GM12865 (cell line): ENCODE data around the gene NTRK3.

Source experiments
- DNase-seq: peaks from one replicate; pipeline ENCODE4 v3.0.0; 2010; ENCODE audit warnings: low read depth
- H3K4me3 ChIP-seq: 2 replicates; pipeline ENCODE4 v1.5.1; 2011; ENCODE audit warnings: mild to moderate bottlenecking, low read depth, low read length, control low read depth
- CTCF ChIP-seq: IDR thresholded peaks from 2 replicates; pipeline ENCODE4 v1.5.1; 2011; ENCODE audit warnings: low read length, control low read depth, low read depth, inconsistent platforms; ENCODE audit not compliant: insufficient read depth; ENCODE audit errors: missing control alignments

The NTRK3 gene

GRCh38 chr15:87929841-87930240 is 326.7 kb downstream of the NTRK3 start:
- no peak overlapping the region for H3K4me3 ChIP-seq
- no peak for DNase-seq
- no peak for TF ChIP-seq CTCF

GRCh38 chr15:87924433-87924832 is 332.1 kb downstream of the NTRK3 start:
- no peak overlapping the region for H3K4me3 ChIP-seq

GRCh38 chr15:87919064-87919463 is 337.5 kb downstream of the NTRK3 start:
- no peak for TF ChIP-seq CTCF
- no peak overlapping the region for H3K4me3 ChIP-seq

More at GRCh38 chr15:87924433-87924832, 332.1 kb downstream of the NTRK3 start:
- DNase-seq = no peak
- no peak for TF ChIP-seq CTCF

GRCh38 chr15:87917480-87917879 is 339.1 kb downstream of the NTRK3 start:
- H3K4me3 ChIP-seq = no peak overlapping the region
- TF ChIP-seq CTCF = no peak
- DNase-seq = no peak

More at GRCh38 chr15:87919064-87919463, 337.5 kb downstream of the NTRK3 start:
- no peak for DNase-seq

GRCh38 chr15:87916208-87916607 is 340.3 kb downstream of the NTRK3 start:
- no peak overlapping the region for H3K4me3 ChIP-seq
- no peak for DNase-seq
- no peak for TF ChIP-seq CTCF

- no peak overlapping the region for H3K4me3 ChIP-seq
- no peak for TF ChIP-seq CTCF
- DNase-seq = no peak
These were observed 346.2 kb downstream of the NTRK3 start for GRCh38 chr15:87910301-87910700.

GRCh38 chr15:87907676-87908446 is 348.7 kb downstream of the NTRK3 start:
- TF ChIP-seq CTCF = no peak
- H3K4me3 ChIP-seq = no peak overlapping the region
- DNase-seq = no peak
